K562 (cell line): ENCODE measurements around the gene ASB12. TPM values are rescaled to one million over a fixed set of nuclear protein-coding genes. Genes with fewer than 3 reads are reported as not detected.

ENCODE experiments used
- ATAC-seq: fragments of 200-7000 bp; cut with Tn5 transposase; 3 replicates; pipeline ENCODE4 v1.9.1; 2020; ENCODE audit warnings: moderate library complexity
- BruUV-seq: library from RNA; stranded (reverse); fragments of 400-500 nt; replicated peaks from 2 replicates; lab custom pipeline; 2021; lab: Mats Ljungman, UMichigan
- CTCF ChIA-PET: fragments of 300-600 bp; formaldehyde crosslinking; extraction: SDS; loops from one replicate; lab custom pipeline; 2021; ENCODE audit warnings: low intra/inter-chr PET ratio; lab: Yijun Ruan, JAX
- POLR2A ChIA-PET: fragments of 300-600, 350-650 bp; sonication (Branson Sonifier 250); formaldehyde crosslinking; extraction: SDS; loops from one replicate; lab custom pipeline; 2021; ENCODE audit warnings: antibody characterized with exemption, inconsistent platforms; lab: Yijun Ruan, JAX
- DNase-seq, 4 experiments: peaks; one replicate each; pipeline versions ENCODE4 v3.0.0 to v3.0.0-alpha.2; 2011 to 2018; ENCODE audit warnings: low spot score in 3 of 4, mixed read lengths in 3 of 4; ENCODE audit errors: extremely low read depth in 1 of 4
- FAIRE-seq: peaks from 2 replicates; lab custom pipeline; 2011; peaks lifted over from hg19 to GRCh38; lab: Jason Lieb, UNC
- H2AFZ ChIP-seq: 2 replicates; pipeline ENCODE4 v1.6.0; 2011; ENCODE audit warnings: low read depth, low read length, control low read depth, inconsistent platforms
- H3K27ac ChIP-seq: fragments of 200-600 bp; 3 replicates; pipeline ENCODE4 v1.8.0; 2011; ENCODE audit warnings: low read depth, mild to moderate bottlenecking, control low read depth, inconsistent platforms, low read length, moderate library complexity, mixed read lengths; ENCODE audit errors: extremely low read depth
- H3K27me3 ChIP-seq, 2 experiments: fragments of 300-600 bp in 1 of 2; 2 replicates in 1 of 2; 3 replicates in 1 of 2; pipeline versions ENCODE4 v1.6.0 to v1.8.0; 2011; ENCODE audit warnings: inconsistent platforms in 2 of 2, low read length in 2 of 2, mild to moderate bottlenecking in 1 of 2, mixed read lengths in 1 of 2, moderate library complexity in 1 of 2; ENCODE audit not compliant: control insufficient read depth in 2 of 2, insufficient read depth in 2 of 2
- H3K36me3 ChIP-seq: fragments of 300-600 bp; 3 replicates; pipeline ENCODE4 v1.8.0; 2011; ENCODE audit warnings: mild to moderate bottlenecking, low read length, inconsistent platforms; ENCODE audit not compliant: control insufficient read depth, insufficient read depth
- H3K4me1 ChIP-seq, 2 experiments: fragments of 200-600 bp in 1 of 2; replicated peaks in 1 of 2; 2 replicates in 1 of 2; 3 replicates in 1 of 2; pipeline versions ENCODE4 v1.5.1 to v1.8.0; 2011; ENCODE audit warnings: inconsistent platforms in 2 of 2, low read length in 2 of 2, mild to moderate bottlenecking in 1 of 2, mixed read lengths in 1 of 2, moderate library complexity in 1 of 2; ENCODE audit not compliant: control insufficient read depth in 2 of 2, insufficient read depth in 2 of 2
- H3K4me2 ChIP-seq: 2 replicates; pipeline ENCODE4 v1.6.1; 2011; ENCODE audit warnings: low read length, control low read depth, inconsistent platforms, mixed read lengths; ENCODE audit not compliant: insufficient read depth
- H3K4me3 ChIP-seq: fragments of 200-600 bp; sonication (generic), shearing (Covaris generic); 2 replicates; pipeline ENCODE4 v1.5.1; 2016; ENCODE audit warnings: control low read depth, inconsistent platforms
- H3K79me2 ChIP-seq: fragments of 200-600 bp; 3 replicates; pipeline ENCODE4 v1.8.0; 2011; ENCODE audit warnings: low read length, inconsistent platforms; ENCODE audit not compliant: control insufficient read depth, insufficient read depth
- H3K9ac ChIP-seq, 2 experiments: 2 replicates each; pipeline versions ENCODE4 v1.6.0 to v1.6.1; 2011; ENCODE audit warnings: low read depth in 2 of 2, low read length in 2 of 2, control low read depth in 1 of 2, inconsistent platforms in 1 of 2, mild to moderate bottlenecking in 1 of 2, mixed read lengths in 1 of 2; ENCODE audit not compliant: insufficient read depth in 1 of 2
- H3K9me1 ChIP-seq: one replicate; pipeline ENCODE4 v1.6.0; 2011; ENCODE audit warnings: inconsistent platforms, mild to moderate bottlenecking, low read length, moderate library complexity; ENCODE audit not compliant: control insufficient read depth, insufficient read depth
- H3K9me3 ChIP-seq: replicated peaks from 2 replicates; pipeline ENCODE4 v1.5.1; 2011; ENCODE audit warnings: low read depth, low read length, inconsistent platforms; ENCODE audit not compliant: control insufficient read depth, insufficient read depth
- H4K20me1 ChIP-seq: replicated peaks from 2 replicates; pipeline ENCODE4 v1.6.1; 2011; ENCODE audit warnings: low read length, inconsistent platforms, mixed read lengths; ENCODE audit not compliant: control insufficient read depth, insufficient read depth
- HNRNPLL ChIP-seq: fragments of 200-400 bp; formaldehyde crosslinking; IDR thresholded peaks from 2 replicates; pipeline ENCODE4 v1.6.1; 2017; ENCODE audit warnings: low read length, low read depth, mild to moderate bottlenecking; ENCODE audit not compliant: poor library complexity, severe bottlenecking
- KDM1A ChIP-seq, 2 experiments: fragments of 450-650 bp; IDR thresholded peaks; 2 replicates each; pipeline ENCODE4 v1.6.1; 2016; ENCODE audit warnings: mild to moderate bottlenecking in 2 of 2
- PRDM10 ChIP-seq: fragments of 450-650 bp; IDR thresholded peaks from 2 replicates; pipeline ENCODE4 v1.6.1; 2018; ENCODE audit not compliant: partially characterized antibody
- SIN3B ChIP-seq: fragments of 450-650 bp; IDR thresholded peaks from 2 replicates; pipeline ENCODE4 v1.6.1; 2017; ENCODE audit warnings: low read depth, mild to moderate bottlenecking, moderate library complexity
- SIRT6 ChIP-seq: IDR thresholded peaks from one replicate; pipeline ENCODE4 v1.6.1; 2012; ENCODE audit warnings: low read depth, mild to moderate bottlenecking, control low read depth, inconsistent platforms, low read length, moderate library complexity
- ZBTB7A ChIP-seq: IDR thresholded peaks from 2 replicates; pipeline ENCODE4 v1.6.1; 2011; ENCODE audit warnings: low read depth, mild to moderate bottlenecking, low read length, moderate library complexity, borderline replicate concordance; ENCODE audit not compliant: control insufficient read depth
- ZFX ChIP-seq: sonication (generic); formaldehyde crosslinking; IDR thresholded peaks from 2 replicates; pipeline ENCODE4 v1.8.0; 2022; ENCODE audit warnings: mild to moderate bottlenecking, missing genetic modification reagents, moderate library complexity
- ZNF316 ChIP-seq: fragments of 450-650 bp; IDR thresholded peaks from 2 replicates; pipeline ENCODE4 v1.6.1; 2016
- ZNF444 ChIP-seq: fragments of 250-450 bp; sonication (Bioruptor Pico); IDR thresholded peaks from 2 replicates; pipeline ENCODE4 v1.4.0; 2020; ENCODE audit warnings: mild to moderate bottlenecking, moderate library complexity
- ZNF740 ChIP-seq, 3 experiments: fragments of 200-800 bp in 1 of 3; sonication (Bioruptor generic) in 1 of 3; sonication (generic) in 1 of 3; formaldehyde crosslinking in 1 of 3; IDR thresholded peaks; 2 replicates each; pipeline versions ENCODE4 v1.6.1 to v1.8.0; 2016 to 2022; ENCODE audit warnings: mild to moderate bottlenecking in 2 of 3, missing compliant biosample characterization in 2 of 3, missing genetic modification characterization in 2 of 3, missing genetic modification reagents in 1 of 3
- ZNF764 ChIP-seq: fragments of 250-450 bp; sonication (Bioruptor Pico); IDR thresholded peaks from 2 replicates; pipeline ENCODE4 v1.4.0; 2020; ENCODE audit warnings: low read depth, mild to moderate bottlenecking, moderate library complexity
- WGBS: fragments of 100-300 bp; shearing (Covaris generic); methylation state at CpG from one replicate; pipeline ENCODE4 v1.1.6; 2016; ENCODE audit warnings: low coverage, mixed read lengths; ENCODE audit not compliant: insufficient coverage; ENCODE audit errors: missing lambda C conversion rate; 5-methylcytosine and 5-hydroxymethylcytosine counted together
- in situ Hi-C: fragments of 300-500 bp; cut with MboI; formaldehyde crosslinking; loops from 4 replicates; pipeline ENCODE4 v1.15.0; 2018; ENCODE audit warnings: inconsistent platforms, mixed read lengths
- intact Hi-C: fragments of 100-400 bp; cut with micrococcal nuclease; formaldehyde crosslinking; loops from 2 replicates; pipeline ENCODE4 v1.14.2; 2022
- polyA plus RNA-seq, 8 experiments: library from polyadenylated mRNA; depleted of rRNA in 4 of 8; stranded (reverse) in 5 of 8; unstranded in 3 of 8; fragments of >200 nt; fragmentation: Nextera tagmentation in 2 of 8; fragmentation: Illumina TruSeq in 1 of 8; extraction: Ambion mirVana in 2 of 8; extraction: Trizol in 1 of 8; gene quantifications; 2 replicates each; pipeline versions ENCODE4 v1.2.1 to v1.2.3, GENCODE V29; 2011 to 2014; ENCODE audit warnings: inconsistent platforms in 1 of 8, missing spikeins in 1 of 8
- total RNA-seq, 7 experiments: library from RNA; depleted of rRNA in 6 of 7; stranded (reverse); fragments of >200 nt in 6 of 7; fragmentation: Illumina TruSeq in 2 of 7; extraction: Trizol in 2 of 7; gene quantifications; 2 replicates each; pipeline versions ENCODE4 v1.2.1 to v1.2.3, GENCODE V29; 2011 to 2021; ENCODE audit warnings: low replicate concordance in 1 of 7

The ASB12 gene
- total and polyA plus RNA-seq, 9 of the 15 experiments (the other 6 are each of a cell fraction or from before 2014, with no cell fraction given), result 0.14 to 0.70 (median 0.33) TPM; not detected in 2

DNA sequence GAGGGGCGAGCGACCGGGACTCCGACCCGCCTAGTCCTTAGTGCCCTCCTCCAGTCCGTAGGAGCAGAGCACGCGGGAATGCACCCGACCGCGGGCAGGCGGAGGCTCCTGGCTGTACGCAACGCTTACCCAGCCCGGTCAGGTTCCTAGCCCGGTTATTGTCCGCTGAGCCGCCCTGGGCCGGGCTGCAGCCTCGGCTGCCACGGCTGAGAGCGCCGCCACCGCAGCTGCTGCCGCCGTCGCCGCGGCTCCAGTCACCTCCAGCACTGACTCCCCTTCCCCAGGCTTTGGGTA, 25.0 kb downstream of the ASB12 start, which contains the start of gene AMER1:
AMER1 (minus strand) TSS at position 268 of the 294 bp plus-strand sequence. CDS start 12,422 bp downstream, outside the sequence.
- WGBS, result 6% methylated on average over 13 of the region's 29 CpGs
- ATAC-seq (peak; percentile 75), DNase-seq (no peak), FAIRE-seq (no peak)
- TF ChIP-seq ZNF444 (peak; percentile 72; the same call in 1 of the 2 replicates), ZFX (0 out of 2 replicates have a peak, but pooled peaks have one; percentile 2), SIRT6 (no peak), HNRNPLL (no peak), SIN3B (no peak), ZNF764 (CRISPR knock-in tag) (no peak), ZBTB7A (peak; percentile 22; the same call in 1 of the 2 replicates), KDM1A (IDR thresholded peaks at IDR 0.05) (peak in 1 of 2 experiments; percentile 69; a peak in 1 of 4 replicates), ZNF740 (CRISPR knock-in tag; IDR thresholded peaks at IDR 0.05) (peak; percentile 40; the same call in 1 of the 2 replicates), ZNF740 (tag; IDR thresholded peaks at IDR 0.05) (no peak), PRDM10 (peak; percentile 46), ZNF316 (peak; percentile 69)
- Histone ChIP-seq H3K4me3 (peak within 1 kb of the TSS; percentile 59), H3K79me2 (peaks cover 6% of the 10 kb centered on the region; the same call in 2 of the 3 replicates), H3K27ac (peak within 1 kb of the TSS; percentile 55), H4K20me1 (no peaks in the 10 kb centered on the region), H3K4me1 (peaks cover 3 to 24% of the 10 kb centered on the region in 2 experiments; a peak in 4 of 5 replicates), H3K4me2 (peak within 1 kb of the TSS; percentile 69), H3K9me1 (no peaks in the 10 kb centered on the region), H2AFZ (peak within 1 kb of the TSS; percentile 71), H3K9ac (peak within 1 kb of the TSS; percentile 60 to 90), H3K9me3 (no peaks in the 10 kb centered on the region), H3K36me3 (no peaks in the 10 kb centered on the region), H3K27me3 (no peaks in the 10 kb centered on the region)
- intact Hi-C loops (loop anchor here (5.0 kb wide), 1 partner anchor 48 kb away; no protein-coding TSS in a partner anchor), in situ Hi-C loops (no loop called here)
- POLR2A ChIA-PET, result no interaction called here
- no TSS peak for BruUV-seq
- CTCF ChIA-PET, result no interaction called here
